HFFc6 (cell line): Measurements from ENCODE around the gene S100PBP. TPM values are rescaled to one million over a fixed set of nuclear protein-coding genes. Genes with fewer than 3 reads are reported as not detected.

Source experiments
- DNase-seq: peaks from one replicate; pipeline ENCODE4 v3.0.0-alpha.2; 2018
- H3K27ac Mint-ChIP-seq: 2 replicates; pipeline ENCODE4 v1.8.0; 2020; ENCODE audit warnings: mild to moderate bottlenecking, mixed read lengths
- H3K27me3 Mint-ChIP-seq: 2 replicates; pipeline ENCODE4 v1.8.0; 2021; ENCODE audit warnings: mild to moderate bottlenecking, moderate library complexity, mixed read lengths; ENCODE audit not compliant: insufficient read depth
- H3K36me3 Mint-ChIP-seq: 2 replicates; pipeline ENCODE4 v1.8.0; 2021; ENCODE audit warnings: low read depth, mixed read lengths
- H3K4me1 Mint-ChIP-seq: 2 replicates; pipeline ENCODE4 v1.8.0; 2020; ENCODE audit warnings: low read depth, mixed read lengths
- H3K4me3 Mint-ChIP-seq: 2 replicates; pipeline ENCODE4 v1.8.0; 2020; ENCODE audit warnings: mild to moderate bottlenecking, moderate library complexity, mixed read lengths
- H3K9me3 Mint-ChIP-seq: 2 replicates; pipeline ENCODE4 v1.8.0; 2020; ENCODE audit warnings: mild to moderate bottlenecking, mixed read lengths
- total RNA-seq, 6 experiments: library from RNA; stranded (reverse); fragmentation: NEBNext Ultra II Directional; extraction: Animal tissue kit (Norgen Biotek cat#: 25700); gene quantifications; 2 replicates in 1 of 6; 3 replicates in 5 of 6; pipeline ENCODE4 v1.2.3, GENCODE V29; 2021
- TF ChIP-seq, protein P1 (sequence below): fragments of 200-600 bp; sonication (generic); IDR thresholded peaks from 2 replicates; pipeline ENCODE4 v1.5.0; 2021; ENCODE audit warnings: antibody characterized with exemption, mild to moderate bottlenecking

Gene S100PBP
- total RNA-seq, 6 experiments from 2014 or later, result 20.0 to 24.9 (median 21.6) TPM

DNA sequence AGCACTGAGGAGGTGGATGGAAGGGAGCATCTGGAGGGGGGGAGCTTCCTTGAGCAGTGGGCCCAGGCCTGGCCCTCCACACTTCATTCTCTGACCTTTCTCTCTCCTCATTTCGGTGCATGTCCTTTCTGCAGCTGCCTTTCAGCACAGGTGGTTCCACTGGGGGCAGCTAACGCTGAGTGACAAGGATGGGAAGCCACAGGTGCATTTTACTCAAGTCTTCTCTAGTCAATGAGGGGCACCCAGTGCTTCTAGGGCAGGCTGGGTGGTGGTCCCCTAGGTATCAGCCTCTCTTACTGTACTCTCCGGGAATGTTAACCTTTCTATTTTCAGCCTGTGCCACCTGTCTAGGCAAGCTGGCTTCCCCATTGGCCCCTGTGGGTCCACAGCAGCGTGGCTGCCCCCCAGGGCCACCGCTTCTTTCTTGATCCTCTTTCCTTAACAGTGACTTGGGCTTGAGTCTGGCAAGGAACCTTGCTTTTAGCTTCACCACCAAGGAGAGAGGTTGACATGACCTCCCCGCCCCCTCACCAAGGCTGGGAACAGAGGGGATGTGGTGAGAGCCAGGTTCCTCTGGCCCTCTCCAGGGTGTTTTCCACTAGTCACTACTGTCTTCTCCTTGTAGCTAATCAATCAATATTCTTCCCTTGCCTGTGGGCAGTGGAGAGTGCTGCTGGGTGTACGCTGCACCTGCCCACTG, 43.5 kb upstream of the S100PBP start:
- Mint-ChIP-seq H3K9me3 (no peaks in the 10 kb centered on the region), H3K27ac (peak overlapping the region; percentile 51; the same call in 1 of the 2 replicates), H3K27me3 (peaks cover 2% of the 10 kb centered on the region), H3K4me1 (peaks cover 31% of the 10 kb centered on the region), H3K4me3 (no peak overlapping the region), H3K36me3 (peaks cover 9% of the 10 kb centered on the region)
- no peak for DNase-seq
- TF ChIP-seq, protein P1, sequence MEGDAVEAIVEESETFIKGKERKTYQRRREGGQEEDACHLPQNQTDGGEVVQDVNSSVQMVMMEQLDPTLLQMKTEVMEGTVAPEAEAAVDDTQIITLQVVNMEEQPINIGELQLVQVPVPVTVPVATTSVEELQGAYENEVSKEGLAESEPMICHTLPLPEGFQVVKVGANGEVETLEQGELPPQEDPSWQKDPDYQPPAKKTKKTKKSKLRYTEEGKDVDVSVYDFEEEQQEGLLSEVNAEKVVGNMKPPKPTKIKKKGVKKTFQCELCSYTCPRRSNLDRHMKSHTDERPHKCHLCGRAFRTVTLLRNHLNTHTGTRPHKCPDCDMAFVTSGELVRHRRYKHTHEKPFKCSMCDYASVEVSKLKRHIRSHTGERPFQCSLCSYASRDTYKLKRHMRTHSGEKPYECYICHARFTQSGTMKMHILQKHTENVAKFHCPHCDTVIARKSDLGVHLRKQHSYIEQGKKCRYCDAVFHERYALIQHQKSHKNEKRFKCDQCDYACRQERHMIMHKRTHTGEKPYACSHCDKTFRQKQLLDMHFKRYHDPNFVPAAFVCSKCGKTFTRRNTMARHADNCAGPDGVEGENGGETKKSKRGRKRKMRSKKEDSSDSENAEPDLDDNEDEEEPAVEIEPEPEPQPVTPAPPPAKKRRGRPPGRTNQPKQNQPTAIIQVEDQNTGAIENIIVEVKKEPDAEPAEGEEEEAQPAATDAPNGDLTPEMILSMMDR, result no peak

DNA sequence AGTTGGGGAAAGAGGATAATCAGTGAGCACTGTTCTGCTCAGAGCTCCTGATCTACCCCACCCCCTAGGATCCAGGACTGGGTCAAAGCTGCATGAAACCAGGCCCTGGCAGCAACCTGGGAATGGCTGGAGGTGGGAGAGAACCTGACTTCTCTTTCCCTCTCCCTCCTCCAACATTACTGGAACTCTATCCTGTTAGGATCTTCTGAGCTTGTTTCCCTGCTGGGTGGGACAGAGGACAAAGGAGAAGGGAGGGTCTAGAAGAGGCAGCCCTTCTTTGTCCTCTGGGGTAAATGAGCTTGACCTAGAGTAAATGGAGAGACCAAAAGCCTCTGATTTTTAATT, 43.0 kb upstream of the S100PBP start:
- no peaks in the 10 kb centered on the region for H3K9me3 Mint-ChIP-seq
- H3K27ac Mint-ChIP-seq, result peak overlapping the region; percentile 51; the same call in 1 of the 2 replicates
- peaks cover 13% of the 10 kb centered on the region for H3K36me3 Mint-ChIP-seq
- DNase-seq, result no peak
- peaks cover 26% of the 10 kb centered on the region for H3K4me1 Mint-ChIP-seq
- peaks cover 2% of the 10 kb centered on the region for H3K27me3 Mint-ChIP-seq
- TF ChIP-seq, protein P1, result no peak
- H3K4me3 Mint-ChIP-seq, result no peak overlapping the region

DNA sequence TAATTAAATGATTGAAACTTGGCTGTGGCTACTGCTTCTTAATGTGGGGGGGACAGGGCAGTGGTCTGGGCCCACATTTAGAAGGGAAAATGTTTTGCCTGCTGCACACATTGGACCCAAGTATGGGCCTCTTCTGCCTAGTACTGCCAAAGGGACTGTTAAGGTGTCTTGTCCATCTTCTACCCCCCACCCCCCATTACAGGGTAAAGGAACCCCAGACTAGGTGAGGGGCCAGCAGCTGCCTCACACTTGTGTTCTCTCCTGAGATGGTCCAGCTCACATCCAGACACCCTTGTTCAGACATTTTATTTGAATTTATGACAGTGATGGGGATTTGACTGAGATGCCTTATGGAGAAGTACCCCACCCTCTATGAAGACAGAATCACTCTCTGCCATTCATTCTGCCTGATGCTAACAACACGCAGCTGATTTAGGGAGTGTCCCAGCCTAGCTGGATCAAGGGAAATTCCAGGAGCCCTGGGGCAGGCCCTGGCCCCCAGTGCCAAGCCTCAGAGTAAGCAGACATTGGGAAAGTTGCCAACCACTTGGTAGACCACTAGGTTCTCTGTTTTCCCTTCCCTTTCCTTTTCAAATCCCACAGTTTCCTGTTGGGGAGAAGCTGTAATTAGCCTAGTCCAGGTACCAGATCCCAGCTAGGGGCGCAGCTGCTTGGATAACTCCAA, 42.4 kb upstream of the S100PBP start:
- peak overlapping the region; percentile 54 for H3K27ac Mint-ChIP-seq

DNA sequence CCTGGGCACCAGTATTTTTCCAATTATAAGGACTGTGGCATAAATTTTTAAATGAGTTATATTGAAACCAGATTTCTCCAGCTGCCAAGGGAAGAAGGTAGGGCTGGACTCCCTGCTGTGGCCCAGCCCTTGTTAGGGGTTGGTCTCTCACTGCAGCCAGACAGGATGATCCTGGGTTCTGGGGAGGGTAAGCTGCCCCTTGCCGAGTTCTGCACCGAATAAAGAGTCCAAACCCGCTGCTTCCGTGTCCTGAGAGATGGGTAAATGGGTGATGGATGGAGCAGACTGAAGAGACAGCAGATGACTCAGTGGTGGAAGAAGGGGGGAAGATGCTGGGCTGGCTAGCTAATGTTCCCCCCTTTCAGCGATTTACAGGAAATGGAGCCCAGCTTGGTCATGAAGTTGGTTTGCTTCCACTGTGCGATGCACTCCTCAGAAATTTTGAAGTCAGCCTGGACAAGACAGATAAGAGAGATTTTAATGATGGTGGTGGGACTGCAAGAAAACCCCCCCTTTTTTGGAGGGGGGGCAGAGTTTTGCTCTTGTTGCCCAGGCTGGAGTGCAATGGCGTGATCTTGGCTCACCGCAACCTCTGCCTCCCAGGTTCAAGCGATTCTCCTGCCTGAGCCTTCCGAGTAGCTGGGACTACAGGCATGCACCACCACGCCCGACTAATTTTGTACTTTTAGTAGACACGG, 41.7 kb upstream of the S100PBP start:
- peaks cover 22% of the 10 kb centered on the region for H3K4me1 Mint-ChIP-seq
- H3K9me3 Mint-ChIP-seq, result no peaks in the 10 kb centered on the region
- DNase-seq, result peak; percentile 17
- H3K27me3 Mint-ChIP-seq, result no peaks in the 10 kb centered on the region; the same call in none of the 2 replicates
- peak overlapping the region; percentile 80 for H3K27ac Mint-ChIP-seq
- TF ChIP-seq, protein P1, result no peak
- peaks cover 23% of the 10 kb centered on the region for H3K36me3 Mint-ChIP-seq
- H3K4me3 Mint-ChIP-seq, result peak overlapping the region; percentile 43; the same call in 1 of the 2 replicates

More for the DNA sequence above, 42.4 kb upstream of the S100PBP start:
- H3K9me3 Mint-ChIP-seq, result no peaks in the 10 kb centered on the region
- TF ChIP-seq, protein P1, result no peak
- DNase-seq, result no peak
- H3K4me1 Mint-ChIP-seq, result peaks cover 22% of the 10 kb centered on the region
- no peak overlapping the region; the same call in 1 of the 2 replicates for H3K4me3 Mint-ChIP-seq
- H3K27me3 Mint-ChIP-seq, result peaks cover 2% of the 10 kb centered on the region
- H3K36me3 Mint-ChIP-seq, result peaks cover 16% of the 10 kb centered on the region

DNA sequence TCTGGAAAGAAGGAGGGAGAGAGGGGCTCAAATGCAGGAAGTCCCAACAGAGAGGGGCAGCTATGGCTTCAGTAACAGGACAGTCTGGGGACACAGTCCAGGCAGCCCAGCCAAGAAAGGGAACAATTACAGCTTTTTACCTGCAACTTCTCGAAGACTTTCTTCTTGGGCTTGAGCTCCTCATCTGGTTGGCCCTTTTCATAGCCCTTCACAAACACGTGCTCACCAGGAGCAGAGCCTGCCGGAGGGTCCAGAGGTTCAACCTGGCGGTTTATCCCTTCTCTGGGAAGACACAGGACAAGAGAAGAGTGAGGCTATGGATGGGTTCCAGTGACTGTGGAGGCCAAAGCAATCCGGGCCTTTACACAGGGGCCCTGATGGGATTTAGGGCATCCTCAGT, 38.2 kb upstream of the S100PBP start:
- TF ChIP-seq, protein P1, result no peak
- DNase-seq, result no peak
- H3K36me3 Mint-ChIP-seq, result peaks cover 37% of the 10 kb centered on the region
- H3K4me3 Mint-ChIP-seq, result no peak overlapping the region
- no peaks in the 10 kb centered on the region for H3K9me3 Mint-ChIP-seq
- peaks cover 15% of the 10 kb centered on the region for H3K4me1 Mint-ChIP-seq
- H3K27me3 Mint-ChIP-seq, result no peaks in the 10 kb centered on the region
- no peak overlapping the region for H3K27ac Mint-ChIP-seq
